Measurements from ENCODE around the gene CS. TPM values are rescaled to one million over a fixed set of nuclear protein-coding genes. Genes with fewer than 3 reads are reported as not detected.
A peak's percentile ranks its signal among the peaks of the same experiment; 100 is the strongest.
"Not testable (repeated sequence)": the region's sequence is repeated elsewhere in the genome, so short reads cannot be mapped to it uniquely, and the experiment has no call there.

The CS gene
- total and polyA plus RNA-seq, 2 donors from 2014 or later: 105 to 166 TPM

DNA sequence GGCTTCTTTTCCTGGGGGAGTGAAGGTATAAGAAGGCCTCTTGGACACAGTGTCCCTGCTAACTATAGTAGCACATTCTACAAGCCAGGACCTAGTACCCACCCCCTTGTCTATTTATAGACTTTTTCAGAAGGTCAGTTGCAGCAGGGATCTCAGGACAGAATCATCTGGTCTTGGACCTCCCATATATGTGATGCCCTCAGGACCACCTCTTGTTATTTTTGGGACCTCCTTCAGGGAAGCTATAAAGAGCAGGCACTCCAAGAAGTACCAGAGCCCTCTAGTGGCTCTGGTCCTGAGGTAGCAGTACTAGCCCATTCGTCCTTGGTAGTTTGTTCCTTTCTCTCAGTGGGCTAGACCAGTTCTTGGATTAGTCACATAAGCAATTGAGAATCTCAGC lies 29.1 kb downstream of the CS start:
- TF ChIP-seq, protein P1, sequence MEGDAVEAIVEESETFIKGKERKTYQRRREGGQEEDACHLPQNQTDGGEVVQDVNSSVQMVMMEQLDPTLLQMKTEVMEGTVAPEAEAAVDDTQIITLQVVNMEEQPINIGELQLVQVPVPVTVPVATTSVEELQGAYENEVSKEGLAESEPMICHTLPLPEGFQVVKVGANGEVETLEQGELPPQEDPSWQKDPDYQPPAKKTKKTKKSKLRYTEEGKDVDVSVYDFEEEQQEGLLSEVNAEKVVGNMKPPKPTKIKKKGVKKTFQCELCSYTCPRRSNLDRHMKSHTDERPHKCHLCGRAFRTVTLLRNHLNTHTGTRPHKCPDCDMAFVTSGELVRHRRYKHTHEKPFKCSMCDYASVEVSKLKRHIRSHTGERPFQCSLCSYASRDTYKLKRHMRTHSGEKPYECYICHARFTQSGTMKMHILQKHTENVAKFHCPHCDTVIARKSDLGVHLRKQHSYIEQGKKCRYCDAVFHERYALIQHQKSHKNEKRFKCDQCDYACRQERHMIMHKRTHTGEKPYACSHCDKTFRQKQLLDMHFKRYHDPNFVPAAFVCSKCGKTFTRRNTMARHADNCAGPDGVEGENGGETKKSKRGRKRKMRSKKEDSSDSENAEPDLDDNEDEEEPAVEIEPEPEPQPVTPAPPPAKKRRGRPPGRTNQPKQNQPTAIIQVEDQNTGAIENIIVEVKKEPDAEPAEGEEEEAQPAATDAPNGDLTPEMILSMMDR (IDR thresholded peaks at IDR 0.05; ENCODE audit: borderline replicate concordance, extremely low read depth, insufficient read depth): peak; percentile 17
- Histone ChIP-seq H3K4me3 (ENCODE audit: low read length in 3 of 3) (no peak overlapping the region), H3K36me3 (ENCODE audit: control insufficient read depth in 2 of 3, insufficient read depth in 3 of 3, low read length in 3 of 3) (peaks cover 8 to 37% (median 31%) of the 10 kb centered on the region in 3 donors), H3K4me1 (ENCODE audit: control insufficient read depth in 2 of 3, insufficient read depth in 2 of 3, low read depth in 1 of 3, low read length in 3 of 3) (peaks cover 0 to 9% (median 0%) of the 10 kb centered on the region in 3 donors), H3K9ac (ENCODE audit: low read length in 3 of 3) (no peak overlapping the region), H3K27me3 (ENCODE audit: control insufficient read depth, insufficient read depth, low read length) (no peaks in the 10 kb centered on the region), H3K9me3 (ENCODE audit: control insufficient read depth in 2 of 3, insufficient read depth in 1 of 3, low read length in 3 of 3) (no peaks in the 10 kb centered on the region), H3K27ac (ENCODE audit: low read depth in 2 of 2, low read length in 2 of 2) (no peak overlapping the region)
- intact Hi-C loops (cut with DNase I): no loop called here
- peak in 1 of 5 donors; percentile 48 for DNase-seq
- FAIRE-seq: no peak

DNA sequence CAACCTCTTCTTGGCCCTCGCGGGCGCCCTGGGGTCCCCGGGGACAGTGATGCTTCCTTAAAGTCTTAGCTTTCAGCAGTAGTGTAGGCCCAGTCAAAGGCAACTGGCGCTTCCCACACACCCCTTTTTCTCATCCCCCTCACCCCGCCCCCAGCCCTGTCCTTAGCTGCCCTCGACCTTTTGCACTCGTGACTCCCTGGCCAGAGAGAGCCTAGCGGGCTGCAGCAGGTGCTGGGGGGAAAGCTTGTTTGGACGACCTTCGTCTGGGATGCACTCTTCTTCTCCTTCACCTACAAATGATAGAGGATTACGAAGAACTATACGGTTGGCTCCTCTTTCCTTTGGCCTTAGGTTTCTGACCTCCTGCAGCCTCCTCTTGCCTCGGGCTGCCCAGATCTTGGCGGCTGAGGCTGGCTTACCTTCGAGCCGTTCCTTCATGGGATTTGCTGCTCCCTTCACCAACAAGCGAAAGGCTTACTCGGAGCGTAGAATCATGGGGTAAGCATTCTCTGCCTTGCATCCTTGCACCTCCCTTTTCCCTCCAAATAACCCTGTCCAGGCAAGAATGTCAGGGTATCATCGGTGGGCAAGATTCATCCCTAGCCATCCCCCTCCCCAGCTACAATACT lies 32.6 kb downstream of the CS start:
- no peaks in the 10 kb centered on the region for H3K27me3 ChIP-seq (ENCODE audit: control insufficient read depth, insufficient read depth, low read length)
- peak overlapping the region; percentile 96 to 97 for H3K27ac ChIP-seq (ENCODE audit: low read depth in 2 of 2, low read length in 2 of 2)
- intact Hi-C loops (cut with DNase I): no loop called here
- H3K36me3 ChIP-seq (ENCODE audit: control insufficient read depth in 2 of 3, insufficient read depth in 3 of 3, low read length in 3 of 3): peaks cover 0 to 13% (median 11%) of the 10 kb centered on the region in 3 donors
- peak in 3 of 5 donors; percentile 11 to 79 (median 67) for DNase-seq
- H3K9me3 ChIP-seq (ENCODE audit: control insufficient read depth in 2 of 3, insufficient read depth in 1 of 3, low read length in 3 of 3): no peaks in the 10 kb centered on the region
- H3K9ac ChIP-seq (ENCODE audit: low read length in 3 of 3): peak overlapping the region; percentile 37 to 91 (median 59)
- no peak for FAIRE-seq
- TF ChIP-seq, protein P1 (IDR thresholded peaks at IDR 0.05; ENCODE audit: borderline replicate concordance, extremely low read depth, insufficient read depth): no peak
- peak overlapping the region; percentile 74 to 88 (median 77) for H3K4me3 ChIP-seq (ENCODE audit: low read length in 3 of 3)
- H3K4me1 ChIP-seq (ENCODE audit: control insufficient read depth in 2 of 3, insufficient read depth in 2 of 3, low read depth in 1 of 3, low read length in 3 of 3): peaks cover 0 to 9% (median 0%) of the 10 kb centered on the region in 3 donors

DNA sequence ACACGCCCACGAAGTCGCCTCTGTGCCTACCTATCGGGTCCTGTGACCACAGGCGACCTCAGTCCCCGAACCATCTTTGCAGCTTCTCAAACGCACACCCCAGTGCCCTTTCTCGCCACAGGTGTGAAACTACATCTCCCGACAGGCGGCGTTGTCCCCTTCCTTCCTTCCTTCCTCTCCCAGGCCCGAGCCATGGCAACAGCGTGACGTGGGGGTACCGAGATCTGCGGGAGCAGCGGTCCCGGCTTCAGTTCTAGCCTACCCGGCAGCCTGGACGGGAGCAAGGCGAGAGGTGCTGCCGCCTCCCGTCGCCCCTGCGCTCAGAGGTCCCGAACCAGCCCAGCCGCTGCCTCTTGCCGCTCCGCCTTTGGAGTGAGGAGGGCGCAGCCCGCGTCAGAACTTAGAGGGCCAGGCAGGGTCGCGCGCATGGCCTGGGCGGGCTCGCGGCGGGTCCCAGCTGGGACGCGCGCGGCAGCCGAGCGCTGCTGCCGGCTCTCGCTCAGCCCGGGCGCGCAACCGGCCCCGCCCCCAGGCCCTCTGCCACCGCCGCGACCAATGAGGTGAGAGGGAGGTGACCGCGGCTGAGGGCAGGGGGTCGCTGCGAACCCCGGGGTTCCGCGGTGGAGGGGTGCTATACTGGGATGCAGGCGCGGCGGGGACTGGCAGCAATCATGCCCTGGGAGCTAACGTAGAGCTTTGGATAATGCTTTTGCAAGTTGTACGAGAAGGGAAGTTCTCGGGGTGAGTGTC lies 33.3 kb downstream of the CS start, which contains the start of gene COQ10A:
TSS of gene COQ10A (plus strand) at position 250 of the 750 bp plus-strand sequence. CDS start at position 427, 177 bp downstream.
- TF ChIP-seq, protein P1 (IDR thresholded peaks at IDR 0.05; ENCODE audit: borderline replicate concordance, extremely low read depth, insufficient read depth): peak; percentile 51
- no peak for FAIRE-seq

DNA sequence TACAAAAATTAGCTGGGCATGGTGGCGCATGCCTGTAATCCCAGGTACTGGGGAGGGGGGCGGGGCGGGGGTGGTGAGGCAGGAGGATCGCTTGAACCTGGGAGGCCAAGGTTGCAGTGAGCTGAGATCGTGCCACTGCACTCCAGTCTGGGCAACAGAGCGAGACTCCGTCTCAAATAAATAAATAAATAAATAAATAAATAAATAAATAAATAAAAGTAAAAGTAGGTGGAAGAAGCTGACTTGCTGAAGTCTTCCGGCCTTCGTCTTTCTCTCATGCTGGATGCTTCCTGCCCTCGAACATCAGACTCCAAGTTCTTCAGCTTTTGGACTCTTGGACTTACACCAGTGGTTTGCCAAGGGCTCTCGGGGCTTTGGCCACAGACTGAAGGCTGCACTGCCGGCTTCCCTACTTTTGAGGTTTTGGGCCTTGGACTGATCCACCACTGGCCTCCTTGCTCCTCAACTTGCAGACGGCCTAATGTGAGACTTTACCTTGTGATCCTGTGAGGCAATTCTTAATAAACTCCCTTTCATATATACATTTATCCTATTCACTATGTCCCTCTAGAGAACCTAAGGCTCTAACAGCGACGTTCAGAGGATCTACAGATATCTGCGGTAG lies 34.0 kb downstream of the CS start:
- H3K27me3 ChIP-seq (ENCODE audit: control insufficient read depth, insufficient read depth, low read length); FAIRE-seq; H3K9me3 ChIP-seq (ENCODE audit: control insufficient read depth in 2 of 3, insufficient read depth in 1 of 3, low read length in 3 of 3); intact Hi-C loops (cut with DNase I); H3K4me1 ChIP-seq (ENCODE audit: control insufficient read depth in 2 of 3, insufficient read depth in 2 of 3, low read depth in 1 of 3, low read length in 3 of 3): not testable (repeated sequence)
- H3K9ac ChIP-seq (ENCODE audit: low read length in 3 of 3): peak overlapping the region; percentile 54 to 91 (median 63)
- H3K27ac ChIP-seq (ENCODE audit: low read depth in 2 of 2, low read length in 2 of 2): peak overlapping the region; percentile 96 to 97
- DNase-seq: peak in 1 of 5 donors; percentile 52
- peak overlapping the region; percentile 70 to 88 (median 77) for H3K4me3 ChIP-seq (ENCODE audit: low read length in 3 of 3)
- peaks cover 0 to 11% (median 8%) of the 10 kb centered on the region in 3 donors for H3K36me3 ChIP-seq (ENCODE audit: control insufficient read depth in 2 of 3, insufficient read depth in 3 of 3, low read length in 3 of 3)

More for the DNA sequence above, 33.3 kb downstream of the CS start, which contains the start of gene COQ10A:
- no peaks in the 10 kb centered on the region for H3K27me3 ChIP-seq (ENCODE audit: control insufficient read depth, insufficient read depth, low read length)
- peaks cover 0 to 13% (median 11%) of the 10 kb centered on the region in 3 donors for H3K36me3 ChIP-seq (ENCODE audit: control insufficient read depth in 2 of 3, insufficient read depth in 3 of 3, low read length in 3 of 3)
- peak within 1 kb of the TSS; percentile 74 to 88 (median 77) for H3K4me3 ChIP-seq (ENCODE audit: low read length in 3 of 3)
- H3K9me3 ChIP-seq (ENCODE audit: control insufficient read depth in 2 of 3, insufficient read depth in 1 of 3, low read length in 3 of 3): no peaks in the 10 kb centered on the region
- peak; percentile 93 to 96 (median 95) for DNase-seq
- peak within 1 kb of the TSS; percentile 59 to 91 (median 63) for H3K9ac ChIP-seq (ENCODE audit: low read length in 3 of 3)
- H3K4me1 ChIP-seq (ENCODE audit: control insufficient read depth in 2 of 3, insufficient read depth in 2 of 3, low read depth in 1 of 3, low read length in 3 of 3): peaks cover 0 to 9% (median 0%) of the 10 kb centered on the region in 3 donors
- intact Hi-C loops (cut with DNase I): no loop called here
- H3K27ac ChIP-seq (ENCODE audit: low read depth in 2 of 2, low read length in 2 of 2): peak within 1 kb of the TSS; percentile 96 to 97

DNA sequence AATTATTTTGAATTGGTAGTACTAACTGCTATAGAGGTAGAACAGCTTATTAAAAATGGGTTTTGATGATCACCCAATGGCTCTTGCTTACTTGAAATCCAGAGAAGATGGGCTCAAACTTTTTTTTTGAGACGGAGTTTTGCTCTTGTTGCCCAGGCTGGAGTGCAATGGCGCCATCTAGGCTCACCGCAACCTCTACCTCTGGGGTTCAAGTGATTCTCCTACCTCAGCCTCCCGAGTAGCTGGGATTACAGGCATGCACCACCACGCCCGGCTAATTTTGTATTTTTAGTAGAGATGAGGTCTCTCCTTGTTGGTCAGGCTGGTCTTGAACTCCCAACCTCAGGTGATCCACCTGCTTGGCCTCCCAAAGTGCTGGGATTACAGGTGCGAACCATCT lies 37.2 kb downstream of the CS start:
- FAIRE-seq; H3K36me3 ChIP-seq (ENCODE audit: control insufficient read depth in 2 of 3, insufficient read depth in 3 of 3, low read length in 3 of 3): not testable (repeated sequence)

More for the DNA sequence above, 37.2 kb downstream of the CS start:
- H3K27me3 ChIP-seq (ENCODE audit: control insufficient read depth, insufficient read depth, low read length); H3K9ac ChIP-seq (ENCODE audit: low read length in 3 of 3); H3K4me3 ChIP-seq (ENCODE audit: low read length in 3 of 3); H3K9me3 ChIP-seq (ENCODE audit: control insufficient read depth in 2 of 3, insufficient read depth in 1 of 3, low read length in 3 of 3); DNase-seq; intact Hi-C loops (cut with DNase I); H3K27ac ChIP-seq (ENCODE audit: low read depth in 2 of 2, low read length in 2 of 2): not testable (repeated sequence)
- peaks cover 0 to 11% (median 0%) of the 10 kb centered on the region in 3 donors for H3K4me1 ChIP-seq (ENCODE audit: control insufficient read depth in 2 of 3, insufficient read depth in 2 of 3, low read depth in 1 of 3, low read length in 3 of 3)
